Epithelial cell of proximal tubule (primary cell): Measurements from ENCODE around the gene SOX13. TPM values are rescaled to one million over a fixed set of nuclear protein-coding genes. Genes with fewer than 3 reads are reported as not detected.

Experiments
- DNase-seq: peaks from one replicate; pipeline ENCODE4 v3.0.0-alpha.2; 2011; ENCODE audit warnings: low read depth
- H3K4me3 ChIP-seq: 2 replicates; pipeline ENCODE4 v1.5.1; 2011; ENCODE audit warnings: low read depth, mild to moderate bottlenecking, low read length
- CTCF ChIP-seq: conservative IDR thresholded peaks from 2 replicates; pipeline ENCODE4 v1.5.1; 2012; ENCODE audit warnings: low read depth, mild to moderate bottlenecking, low read length
- total RNA-seq: library from RNA; depleted of rRNA; stranded (reverse); fragments of >200 nt; gene quantifications from 2 replicates; pipeline ENCODE4 v1.2.3, GENCODE V29; 2015

The SOX13 gene
- total RNA-seq, 1 donor from 2014 or later = 16.2 TPM

GRCh38 chr1:204136814-204137213 is 63.9 kb downstream of the SOX13 start:
- no peak overlapping the region for H3K4me3 ChIP-seq
- TF ChIP-seq CTCF = no peak
- DNase-seq = no peak

- TF ChIP-seq CTCF = no peak
- H3K4me3 ChIP-seq = no peak overlapping the region
- DNase-seq = no peak
Observed at GRCh38 chr1:204139088-204139487, 66.2 kb downstream of the SOX13 start.

GRCh38 chr1:204139952-204140351 is 67.0 kb downstream of the SOX13 start:
- TF ChIP-seq CTCF = no peak
- H3K4me3 ChIP-seq = no peak overlapping the region
- DNase-seq = no peak

- TF ChIP-seq CTCF = no peak
- H3K4me3 ChIP-seq = no peak overlapping the region
- no peak for DNase-seq
Observed at GRCh38 chr1:204141131-204141530, 68.2 kb downstream of the SOX13 start.

- DNase-seq = no peak
- H3K4me3 ChIP-seq = no peak overlapping the region
- no peak for TF ChIP-seq CTCF
Observed at GRCh38 chr1:204142032-204142974, 69.4 kb downstream of the SOX13 start.

GRCh38 chr1:204143276-204144041 is 70.5 kb downstream of the SOX13 start:
- TF ChIP-seq CTCF = no peak
- no peak overlapping the region for H3K4me3 ChIP-seq
- DNase-seq = no peak
